Endodermal cell (in vitro differentiated cells): ENCODE data around the gene LDLRAD2. TPM values are rescaled to one million over a fixed set of nuclear protein-coding genes. Genes with fewer than 3 reads are reported as not detected.
A peak's percentile ranks its signal among the peaks of the same experiment; 100 is the strongest.

ENCODE experiments used
- DNase-seq: peaks from one replicate; pipeline ENCODE4 v3.0.0-alpha.2; 2017
- H3K27ac ChIP-seq: 2 replicates; pipeline ENCODE4 v1.5.1; 2013; ENCODE audit warnings: mild to moderate bottlenecking, low read depth, low read length, moderate library complexity
- H3K27me3 ChIP-seq: 2 replicates; pipeline ENCODE4 v1.6.1; 2013; ENCODE audit warnings: mild to moderate bottlenecking, low read length, moderate library complexity; ENCODE audit not compliant: insufficient read depth, control insufficient read depth, poor library complexity, severe bottlenecking
- H3K36me3 ChIP-seq: 2 replicates; pipeline ENCODE4 v1.7.0; 2013; ENCODE audit warnings: mild to moderate bottlenecking, low read length, moderate library complexity; ENCODE audit not compliant: control insufficient read depth, insufficient read depth
- H3K4me1 ChIP-seq: one replicate; pipeline ENCODE4 v1.7.0; 2013; ENCODE audit warnings: low read length; ENCODE audit not compliant: control insufficient read depth, insufficient read depth
- H3K4me3 ChIP-seq: 2 replicates; pipeline ENCODE4 v1.5.1; 2013; ENCODE audit warnings: mild to moderate bottlenecking, low read length, moderate library complexity
- H3K9ac ChIP-seq: 2 replicates; pipeline ENCODE4 v1.6.1; 2013; ENCODE audit warnings: mild to moderate bottlenecking, low read length, moderate library complexity; ENCODE audit not compliant: poor library complexity, severe bottlenecking; ENCODE audit errors: extremely low read depth
- H3K9me3 ChIP-seq: 2 replicates; pipeline ENCODE4 v1.6.1; 2013; ENCODE audit warnings: mild to moderate bottlenecking, low read length, moderate library complexity; ENCODE audit not compliant: control insufficient read depth
- H3K27ac Mint-ChIP-seq: 2 replicates; pipeline ENCODE4 v1.8.0; 2020; ENCODE audit warnings: mixed read lengths
- H3K27me3 Mint-ChIP-seq: 2 replicates; pipeline ENCODE4 v1.8.0; 2021; ENCODE audit warnings: mild to moderate bottlenecking, mixed read lengths; ENCODE audit not compliant: insufficient read depth
- H3K36me3 Mint-ChIP-seq: 2 replicates; pipeline ENCODE4 v1.8.0; 2020; ENCODE audit warnings: low read depth, mixed read lengths
- H3K4me1 Mint-ChIP-seq: 2 replicates; pipeline ENCODE4 v1.8.0; 2020; ENCODE audit warnings: mixed read lengths
- H3K4me3 Mint-ChIP-seq: 2 replicates; pipeline ENCODE4 v1.8.0; 2020; ENCODE audit warnings: mild to moderate bottlenecking, moderate library complexity, mixed read lengths
- H3K9me3 Mint-ChIP-seq: 2 replicates; pipeline ENCODE4 v1.8.0; 2020; ENCODE audit warnings: mild to moderate bottlenecking, mixed read lengths
- CTCF ChIP-seq: fragments of 200-600 bp; sonication (generic); conservative IDR thresholded peaks from 2 replicates; pipeline ENCODE4 v1.5.0; 2021; ENCODE audit warnings: antibody characterized with exemption, mild to moderate bottlenecking
- WGBS, 2 experiments: methylation state at CpG; one replicate each; pipeline versions ENCODE4 v1.1.5 to v1.1.7; 2013; ENCODE audit warnings: missing lambda C conversion rate in 2 of 2, mixed read lengths in 1 of 2; ENCODE audit not compliant: insufficient coverage in 1 of 2, insufficient read length in 1 of 2; 5-methylcytosine and 5-hydroxymethylcytosine counted together
- total RNA-seq, 2 donors: library from RNA; stranded (reverse); fragmentation: NEBNext Ultra II Directional in 1 of 2; extraction: Animal tissue kit (Norgen Biotek cat#: 25700) in 1 of 2; gene quantifications; 2 replicates in 1 of 2; 3 replicates in 1 of 2; pipeline ENCODE4 v1.2.1, GENCODE V29; 2021

Gene LDLRAD2
- total RNA-seq, 2 donors from 2014 or later = 0.58 to 0.88 TPM

- H3K27ac Mint-ChIP-seq = no peak overlapping the region
- H3K36me3 Mint-ChIP-seq = peaks cover 7% of the 10 kb centered on the region
- Histone ChIP-seq H3K27me3 (no peaks in the 10 kb centered on the region), H3K27ac (no peak overlapping the region), H3K4me1 (no peaks in the 10 kb centered on the region), H3K4me3 (peak overlapping the region; percentile 71), H3K9me3 (no peaks in the 10 kb centered on the region), H3K9ac (no peak overlapping the region), H3K36me3 (peaks cover 8% of the 10 kb centered on the region)
- DNase-seq = peak; percentile 43
- peaks cover 9% of the 10 kb centered on the region for H3K27me3 Mint-ChIP-seq
- no peaks in the 10 kb centered on the region for H3K9me3 Mint-ChIP-seq
- H3K4me1 Mint-ChIP-seq = peaks cover 2% of the 10 kb centered on the region
- peak overlapping the region; percentile 59 for H3K4me3 Mint-ChIP-seq
- WGBS, 2 experiments = 95% methylated on average over 8 to 15 of the region's 15 CpGs
- no peak for TF ChIP-seq CTCF
These were observed 3.0 kb downstream of the LDLRAD2 start for GRCh38 chr1:21814981-21815582.

GRCh38 chr1:21815724-21816321, 3.8 kb downstream of the LDLRAD2 start:
- no peak overlapping the region for H3K9ac ChIP-seq
- no peaks in the 10 kb centered on the region for H3K27me3 ChIP-seq
- TF ChIP-seq CTCF = no peak
- Mint-ChIP-seq H3K9me3 (no peaks in the 10 kb centered on the region), H3K36me3 (peaks cover 12% of the 10 kb centered on the region), H3K4me3 (no peak overlapping the region), H3K4me1 (peaks cover 2% of the 10 kb centered on the region), H3K27ac (no peak overlapping the region), H3K27me3 (peaks cover 9% of the 10 kb centered on the region)
- no peak overlapping the region for H3K27ac ChIP-seq
- H3K9me3 ChIP-seq = no peaks in the 10 kb centered on the region
- WGBS, 2 experiments = 90 to 94% methylated on average over 9 to 12 of the region's 12 CpGs
- no peak overlapping the region for H3K4me3 ChIP-seq
- peaks cover 13% of the 10 kb centered on the region for H3K36me3 ChIP-seq
- H3K4me1 ChIP-seq = no peaks in the 10 kb centered on the region
- DNase-seq = peak; percentile 49

- no peaks in the 10 kb centered on the region for H3K9me3 ChIP-seq
- 91 to 98% methylated on average over 4 to 8 of the region's 8 CpGs for WGBS, 2 experiments
- Mint-ChIP-seq H3K27me3 (peaks cover 9% of the 10 kb centered on the region), H3K9me3 (no peaks in the 10 kb centered on the region), H3K4me1 (peaks cover 2% of the 10 kb centered on the region), H3K36me3 (peaks cover 18% of the 10 kb centered on the region), H3K27ac (no peak overlapping the region), H3K4me3 (no peak overlapping the region)
- no peak for TF ChIP-seq CTCF
- no peaks in the 10 kb centered on the region for H3K27me3 ChIP-seq
- H3K4me3 ChIP-seq = no peak overlapping the region
- peak; percentile 47 for DNase-seq
- peaks cover 22% of the 10 kb centered on the region for H3K36me3 ChIP-seq
- H3K4me1 ChIP-seq = no peaks in the 10 kb centered on the region
- H3K9ac ChIP-seq = no peak overlapping the region
- no peak overlapping the region for H3K27ac ChIP-seq
These were observed 4.7 kb downstream of the LDLRAD2 start for GRCh38 chr1:21816602-21817302.
